Measurements from ENCODE around the gene PCMT1. TPM values are rescaled to one million over a fixed set of nuclear protein-coding genes. Genes with fewer than 3 reads are reported as not detected.

PCMT1 gene
- total and polyA plus RNA-seq, 2 of the 13 experiments (the other 11 are each of a cell fraction or from before 2014, with no cell fraction given), result 112 to 169 TPM

DNA sequence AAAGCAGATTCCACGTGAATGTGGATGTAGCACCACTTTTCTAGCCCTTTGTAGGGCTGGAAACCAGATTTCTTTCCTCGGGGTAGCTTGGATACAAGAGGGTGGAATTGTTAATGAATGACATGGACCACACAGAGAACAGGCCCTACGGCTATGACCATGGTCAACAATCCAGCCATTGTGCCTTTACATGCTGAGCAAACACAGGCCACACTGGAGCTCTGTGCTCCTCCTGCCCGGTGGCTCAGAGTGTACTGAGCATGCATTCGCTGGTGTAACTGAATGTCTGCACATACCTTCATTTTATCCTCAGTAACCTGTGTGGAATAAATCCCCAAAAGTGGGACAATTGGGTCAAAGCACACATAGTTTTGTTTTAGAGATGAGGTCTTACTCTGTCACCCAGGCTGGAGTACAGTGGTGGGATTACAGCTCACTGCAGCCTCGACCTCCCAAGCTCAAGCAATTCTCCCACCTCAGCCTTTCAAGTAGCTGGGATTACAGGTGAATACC lies 81.8 kb downstream of the PCMT1 start (continued):
- TF ChIP-seq, protein P1, sequence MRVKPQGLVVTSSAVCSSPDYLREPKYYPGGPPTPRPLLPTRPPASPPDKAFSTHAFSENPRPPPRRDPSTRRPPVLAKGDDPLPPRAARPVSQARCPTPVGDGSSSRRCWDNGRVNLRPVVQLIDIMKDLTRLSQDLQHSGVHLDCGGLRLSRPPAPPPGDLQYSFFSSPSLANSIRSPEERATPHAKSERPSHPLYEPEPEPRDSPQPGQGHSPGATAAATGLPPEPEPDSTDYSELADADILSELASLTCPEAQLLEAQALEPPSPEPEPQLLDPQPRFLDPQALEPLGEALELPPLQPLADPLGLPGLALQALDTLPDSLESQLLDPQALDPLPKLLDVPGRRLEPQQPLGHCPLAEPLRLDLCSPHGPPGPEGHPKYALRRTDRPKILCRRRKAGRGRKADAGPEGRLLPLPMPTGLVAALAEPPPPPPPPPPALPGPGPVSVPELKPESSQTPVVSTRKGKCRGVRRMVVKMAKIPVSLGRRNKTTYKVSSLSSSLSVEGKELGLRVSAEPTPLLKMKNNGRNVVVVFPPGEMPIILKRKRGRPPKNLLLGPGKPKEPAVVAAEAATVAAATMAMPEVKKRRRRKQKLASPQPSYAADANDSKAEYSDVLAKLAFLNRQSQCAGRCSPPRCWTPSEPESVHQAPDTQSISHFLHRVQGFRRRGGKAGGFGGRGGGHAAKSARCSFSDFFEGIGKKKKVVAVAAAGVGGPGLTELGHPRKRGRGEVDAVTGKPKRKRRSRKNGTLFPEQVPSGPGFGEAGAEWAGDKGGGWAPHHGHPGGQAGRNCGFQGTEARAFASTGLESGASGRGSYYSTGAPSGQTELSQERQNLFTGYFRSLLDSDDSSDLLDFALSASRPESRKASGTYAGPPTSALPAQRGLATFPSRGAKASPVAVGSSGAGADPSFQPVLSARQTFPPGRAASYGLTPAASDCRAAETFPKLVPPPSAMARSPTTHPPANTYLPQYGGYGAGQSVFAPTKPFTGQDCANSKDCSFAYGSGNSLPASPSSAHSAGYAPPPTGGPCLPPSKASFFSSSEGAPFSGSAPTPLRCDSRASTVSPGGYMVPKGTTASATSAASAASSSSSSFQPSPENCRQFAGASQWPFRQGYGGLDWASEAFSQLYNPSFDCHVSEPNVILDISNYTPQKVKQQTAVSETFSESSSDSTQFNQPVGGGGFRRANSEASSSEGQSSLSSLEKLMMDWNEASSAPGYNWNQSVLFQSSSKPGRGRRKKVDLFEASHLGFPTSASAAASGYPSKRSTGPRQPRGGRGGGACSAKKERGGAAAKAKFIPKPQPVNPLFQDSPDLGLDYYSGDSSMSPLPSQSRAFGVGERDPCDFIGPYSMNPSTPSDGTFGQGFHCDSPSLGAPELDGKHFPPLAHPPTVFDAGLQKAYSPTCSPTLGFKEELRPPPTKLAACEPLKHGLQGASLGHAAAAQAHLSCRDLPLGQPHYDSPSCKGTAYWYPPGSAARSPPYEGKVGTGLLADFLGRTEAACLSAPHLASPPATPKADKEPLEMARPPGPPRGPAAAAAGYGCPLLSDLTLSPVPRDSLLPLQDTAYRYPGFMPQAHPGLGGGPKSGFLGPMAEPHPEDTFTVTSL (CRISPR knock-in tag; IDR thresholded peaks at IDR 0.05; ENCODE audit: borderline replicate concordance), result no peak
- no peak for TF ChIP-seq YEATS2 (CRISPR knock-in tag; IDR thresholded peaks at IDR 0.05; ENCODE audit: borderline replicate concordance)
- 0 out of 2 replicates have a peak, but pooled peaks have one; percentile 49 for TF ChIP-seq ZNF619 (CRISPR knock-in tag; IDR thresholded peaks at IDR 0.05)
- TF ChIP-seq ZNF138 (CRISPR knock-in tag; IDR thresholded peaks at IDR 0.05; ENCODE audit: low read depth), result no peak
- TF ChIP-seq CREM (IDR thresholded peaks at IDR 0.05), result peak; percentile 21; the same call in 1 of the 2 replicates
- no peak for TF ChIP-seq CREM (CRISPR knock-in tag; IDR thresholded peaks at IDR 0.05)
- peak; percentile 78; the same call in 1 of the 2 replicates for TF ChIP-seq KDM2A (CRISPR knock-in tag; IDR thresholded peaks at IDR 0.05; ENCODE audit: borderline replicate concordance, low read depth)
- TF ChIP-seq FOXK1 (CRISPR knock-in tag; IDR thresholded peaks at IDR 0.05; ENCODE audit: borderline replicate concordance, low read depth), result no peak
- TF ChIP-seq ZNF766 (CRISPR knock-in tag; IDR thresholded peaks at IDR 0.05; ENCODE audit: borderline replicate concordance), result no peak
- TF ChIP-seq, protein P2, sequence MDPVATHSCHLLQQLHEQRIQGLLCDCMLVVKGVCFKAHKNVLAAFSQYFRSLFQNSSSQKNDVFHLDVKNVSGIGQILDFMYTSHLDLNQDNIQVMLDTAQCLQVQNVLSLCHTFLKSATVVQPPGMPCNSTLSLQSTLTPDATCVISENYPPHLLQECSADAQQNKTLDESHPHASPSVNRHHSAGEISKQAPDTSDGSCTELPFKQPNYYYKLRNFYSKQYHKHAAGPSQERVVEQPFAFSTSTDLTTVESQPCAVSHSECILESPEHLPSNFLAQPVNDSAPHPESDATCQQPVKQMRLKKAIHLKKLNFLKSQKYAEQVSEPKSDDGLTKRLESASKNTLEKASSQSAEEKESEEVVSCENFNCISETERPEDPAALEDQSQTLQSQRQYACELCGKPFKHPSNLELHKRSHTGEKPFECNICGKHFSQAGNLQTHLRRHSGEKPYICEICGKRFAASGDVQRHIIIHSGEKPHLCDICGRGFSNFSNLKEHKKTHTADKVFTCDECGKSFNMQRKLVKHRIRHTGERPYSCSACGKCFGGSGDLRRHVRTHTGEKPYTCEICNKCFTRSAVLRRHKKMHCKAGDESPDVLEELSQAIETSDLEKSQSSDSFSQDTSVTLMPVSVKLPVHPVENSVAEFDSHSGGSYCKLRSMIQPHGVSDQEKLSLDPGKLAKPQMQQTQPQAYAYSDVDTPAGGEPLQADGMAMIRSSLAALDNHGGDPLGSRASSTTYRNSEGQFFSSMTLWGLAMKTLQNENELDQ (CRISPR knock-in tag; IDR thresholded peaks at IDR 0.05; ENCODE audit: borderline replicate concordance), result peak; percentile 70; the same call in 1 of the 2 replicates
- TF ChIP-seq HIVEP1 (CRISPR knock-in tag; IDR thresholded peaks at IDR 0.05), result no peak
- TF ChIP-seq U2AF1 (optimal IDR thresholded peaks at IDR 0.05; ENCODE audit: low read depth, low read length), result no peak
- TF ChIP-seq, protein P3, sequence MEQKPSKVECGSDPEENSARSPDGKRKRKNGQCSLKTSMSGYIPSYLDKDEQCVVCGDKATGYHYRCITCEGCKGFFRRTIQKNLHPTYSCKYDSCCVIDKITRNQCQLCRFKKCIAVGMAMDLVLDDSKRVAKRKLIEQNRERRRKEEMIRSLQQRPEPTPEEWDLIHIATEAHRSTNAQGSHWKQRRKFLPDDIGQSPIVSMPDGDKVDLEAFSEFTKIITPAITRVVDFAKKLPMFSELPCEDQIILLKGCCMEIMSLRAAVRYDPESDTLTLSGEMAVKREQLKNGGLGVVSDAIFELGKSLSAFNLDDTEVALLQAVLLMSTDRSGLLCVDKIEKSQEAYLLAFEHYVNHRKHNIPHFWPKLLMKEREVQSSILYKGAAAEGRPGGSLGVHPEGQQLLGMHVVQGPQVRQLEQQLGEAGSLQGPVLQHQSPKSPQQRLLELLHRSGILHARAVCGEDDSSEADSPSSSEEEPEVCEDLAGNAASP (CRISPR knock-in tag; IDR thresholded peaks at IDR 0.05; ENCODE audit: borderline replicate concordance), result no peak; the same call in 1 of the 2 replicates
- TF ChIP-seq NR2C2 (CRISPR knock-in tag; IDR thresholded peaks at IDR 0.05; ENCODE audit: borderline replicate concordance), result no peak; the same call in 1 of the 2 replicates
- TF ChIP-seq ZNF143 (CRISPR knock-in tag; IDR thresholded peaks at IDR 0.05), result no peak
- no peak for TF ChIP-seq NPAS2 (CRISPR knock-in tag; IDR thresholded peaks at IDR 0.05; ENCODE audit: borderline replicate concordance)
- TF ChIP-seq, protein P4, sequence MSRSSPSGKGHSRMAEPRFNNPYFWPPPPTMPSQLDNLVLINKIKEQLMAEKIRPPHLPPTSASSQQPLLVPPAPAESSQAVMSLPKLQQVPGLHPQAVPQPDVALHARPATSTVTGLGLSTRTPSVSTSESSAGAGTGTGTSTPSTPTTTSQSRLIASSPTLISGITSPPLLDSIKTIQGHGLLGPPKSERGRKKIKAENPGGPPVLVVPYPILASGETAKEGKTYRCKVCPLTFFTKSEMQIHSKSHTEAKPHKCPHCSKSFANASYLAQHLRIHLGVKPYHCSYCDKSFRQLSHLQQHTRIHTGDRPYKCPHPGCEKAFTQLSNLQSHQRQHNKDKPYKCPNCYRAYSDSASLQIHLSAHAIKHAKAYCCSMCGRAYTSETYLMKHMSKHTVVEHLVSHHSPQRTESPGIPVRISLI (CRISPR knock-in tag; IDR thresholded peaks at IDR 0.05; ENCODE audit: borderline replicate concordance), result no peak; the same call in 1 of the 2 replicates
